Measurements from ENCODE around the gene TRIM22.

TRIM22 gene

GRCh38 chr11:5696210-5696609 lies 6.6 kb downstream of the TRIM22 start:
- H3K27me3 ChIP-seq = no peaks in the 10 kb centered on the region
- no peaks in the 10 kb centered on the region for H3K9me3 ChIP-seq
- no peak for TF ChIP-seq CTCF (IDR thresholded peaks at IDR 0.05; ENCODE audit: low read depth, low read length)
- no peaks in the 10 kb centered on the region for H3K36me3 ChIP-seq
- H3K4me1 ChIP-seq = no peaks in the 10 kb centered on the region
- H3K4me3 ChIP-seq (ENCODE audit: low read depth, low read length) = no peak overlapping the region
- DNase-seq = no peak

GRCh38 chr11:5698281-5698680 lies 8.7 kb downstream of the TRIM22 start:
- H3K36me3 ChIP-seq = no peaks in the 10 kb centered on the region
- no peaks in the 10 kb centered on the region for H3K9me3 ChIP-seq
- H3K4me1 ChIP-seq = no peaks in the 10 kb centered on the region
- DNase-seq = no peak
- no peak for TF ChIP-seq CTCF (IDR thresholded peaks at IDR 0.05; ENCODE audit: low read depth, low read length)
- no peaks in the 10 kb centered on the region for H3K27me3 ChIP-seq
- H3K4me3 ChIP-seq (ENCODE audit: low read depth, low read length) = no peak overlapping the region

- no peaks in the 10 kb centered on the region for H3K36me3 ChIP-seq
- H3K9me3 ChIP-seq = no peaks in the 10 kb centered on the region
- no peaks in the 10 kb centered on the region for H3K27me3 ChIP-seq
- DNase-seq = no peak
- H3K4me1 ChIP-seq = no peaks in the 10 kb centered on the region
- H3K4me3 ChIP-seq (ENCODE audit: low read depth, low read length) = no peak overlapping the region
- no peak for TF ChIP-seq CTCF (IDR thresholded peaks at IDR 0.05; ENCODE audit: low read depth, low read length)
Observed at GRCh38 chr11:5700421-5701054, 10.9 kb downstream of the TRIM22 start.

- no peak for TF ChIP-seq CTCF (IDR thresholded peaks at IDR 0.05; ENCODE audit: low read depth, low read length)
- Histone ChIP-seq H3K4me3 (ENCODE audit: low read depth, low read length) (no peak overlapping the region), H3K4me1 (no peaks in the 10 kb centered on the region), H3K9me3 (no peaks in the 10 kb centered on the region), H3K27me3 (no peaks in the 10 kb centered on the region), H3K36me3 (no peaks in the 10 kb centered on the region)
- DNase-seq = no peak
Observed at GRCh38 chr11:5701055-5701577, 11.5 kb downstream of the TRIM22 start.

GRCh38 chr11:5703741-5704536 lies 14.3 kb downstream of the TRIM22 start:
- no peak for TF ChIP-seq CTCF (IDR thresholded peaks at IDR 0.05; ENCODE audit: low read depth, low read length)
- Histone ChIP-seq H3K36me3 (no peaks in the 10 kb centered on the region), H3K4me1 (no peaks in the 10 kb centered on the region), H3K27me3 (no peaks in the 10 kb centered on the region), H3K4me3 (ENCODE audit: low read depth, low read length) (no peak overlapping the region), H3K9me3 (no peaks in the 10 kb centered on the region)
- no peak for DNase-seq

- Histone ChIP-seq H3K36me3 (no peaks in the 10 kb centered on the region), H3K27me3 (no peaks in the 10 kb centered on the region), H3K4me1 (no peaks in the 10 kb centered on the region), H3K4me3 (ENCODE audit: low read depth, low read length) (no peak overlapping the region), H3K9me3 (no peaks in the 10 kb centered on the region)
- DNase-seq = no peak
- TF ChIP-seq CTCF (IDR thresholded peaks at IDR 0.05; ENCODE audit: low read depth, low read length) = no peak
Observed at GRCh38 chr11:5705688-5706087, 16.1 kb downstream of the TRIM22 start.

Measured in BE2C (cell line).